OCI-LY1 (cell line): ENCODE measurements around the gene MLLT6.

Source experiments
- H2AFZ ChIP-seq: fragments of 200-600 bp; sonication (generic), shearing (Covaris generic); 2 replicates; pipeline ENCODE4 v1.6.0; 2014; ENCODE audit warnings: antibody characterized with exemption, mild to moderate bottlenecking, low read length
- H3F3A ChIP-seq: fragments of 200-600 bp; sonication (generic), shearing (Covaris generic); 2 replicates; pipeline ENCODE4 v1.6.0; 2014; ENCODE audit warnings: mild to moderate bottlenecking, antibody characterized with exemption, low read length, moderate library complexity; ENCODE audit not compliant: insufficient read depth
- H3K27ac ChIP-seq: fragments of 200-600 bp; sonication (generic); 2 replicates; pipeline ENCODE4 v1.5.1; 2014; ENCODE audit warnings: low read length, mixed run types, mild to moderate bottlenecking, low read depth; ENCODE audit not compliant: poor library complexity, severe bottlenecking
- H3K27me3 ChIP-seq: fragments of 200-600 bp; sonication (generic); 2 replicates; pipeline ENCODE4 v1.6.0; 2014; ENCODE audit warnings: antibody characterized with exemption, mild to moderate bottlenecking, low read length, moderate library complexity; ENCODE audit not compliant: insufficient read depth
- H3K36me3 ChIP-seq: fragments of 200-600 bp; sonication (generic); 2 replicates; pipeline ENCODE4 v1.6.1; 2014; ENCODE audit warnings: mild to moderate bottlenecking, antibody characterized with exemption, low read length, moderate library complexity, mixed read lengths; ENCODE audit not compliant: insufficient read depth
- H3K4me1 ChIP-seq: fragments of 200-600 bp; sonication (generic); 2 replicates; pipeline ENCODE4 v1.5.1; 2014; ENCODE audit warnings: mild to moderate bottlenecking, low read length, moderate library complexity; ENCODE audit not compliant: insufficient read depth, severe bottlenecking
- H3K4me2 ChIP-seq: fragments of 200-600 bp; sonication (generic), shearing (Covaris generic); 2 replicates; pipeline ENCODE4 v1.6.1; 2014; ENCODE audit warnings: low read length
- H3K4me3 ChIP-seq: fragments of 200-600 bp; sonication (generic); 2 replicates; pipeline ENCODE4 v1.5.1; 2014; ENCODE audit warnings: low read length, low read depth, mild to moderate bottlenecking, mixed read lengths; ENCODE audit not compliant: poor library complexity, severe bottlenecking
- H3K79me2 ChIP-seq: fragments of 200-600 bp; shearing (Covaris generic); 2 replicates; pipeline ENCODE4 v1.6.1; 2016; ENCODE audit warnings: mixed run types, low read length, mixed read lengths; ENCODE audit not compliant: insufficient read depth
- H3K9ac ChIP-seq: fragments of 200-600 bp; sonication (generic), shearing (Covaris generic); 2 replicates; pipeline ENCODE4 v1.6.1; 2014; ENCODE audit warnings: mild to moderate bottlenecking, low read length, mixed read lengths
- H3K9me2 ChIP-seq: fragments of 200-600 bp; sonication (generic), shearing (Covaris generic); 2 replicates; pipeline ENCODE4 v1.6.1; 2014; ENCODE audit warnings: low read depth, mild to moderate bottlenecking, low read length, mixed read lengths
- H3K9me3 ChIP-seq: fragments of 200-600 bp; shearing (Covaris generic); 2 replicates; pipeline ENCODE4 v1.6.1; 2014; ENCODE audit warnings: low read length, mixed read lengths
- H4K20me1 ChIP-seq: fragments of 200-600 bp; sonication (generic), shearing (Covaris generic); 2 replicates; pipeline ENCODE4 v1.6.0; 2016; ENCODE audit warnings: mild to moderate bottlenecking, low read length; ENCODE audit not compliant: insufficient read depth
- EZH2 ChIP-seq: fragments of 200-600 bp; sonication (generic), shearing (Covaris generic); IDR thresholded peaks from 2 replicates; pipeline ENCODE4 v1.8.0; 2017; ENCODE audit warnings: borderline replicate concordance, mixed run types, mild to moderate bottlenecking, antibody characterized with exemption, low read length, moderate library complexity, mixed read lengths
- TF ChIP-seq, protein P1 (sequence below): fragments of 200-600 bp; sonication (generic), shearing (Covaris generic); IDR thresholded peaks from 2 replicates; pipeline ENCODE4 v1.5.1; 2017; ENCODE audit warnings: mild to moderate bottlenecking, antibody characterized with exemption, low read length, moderate library complexity, mixed read lengths

MLLT6 gene

DNA sequence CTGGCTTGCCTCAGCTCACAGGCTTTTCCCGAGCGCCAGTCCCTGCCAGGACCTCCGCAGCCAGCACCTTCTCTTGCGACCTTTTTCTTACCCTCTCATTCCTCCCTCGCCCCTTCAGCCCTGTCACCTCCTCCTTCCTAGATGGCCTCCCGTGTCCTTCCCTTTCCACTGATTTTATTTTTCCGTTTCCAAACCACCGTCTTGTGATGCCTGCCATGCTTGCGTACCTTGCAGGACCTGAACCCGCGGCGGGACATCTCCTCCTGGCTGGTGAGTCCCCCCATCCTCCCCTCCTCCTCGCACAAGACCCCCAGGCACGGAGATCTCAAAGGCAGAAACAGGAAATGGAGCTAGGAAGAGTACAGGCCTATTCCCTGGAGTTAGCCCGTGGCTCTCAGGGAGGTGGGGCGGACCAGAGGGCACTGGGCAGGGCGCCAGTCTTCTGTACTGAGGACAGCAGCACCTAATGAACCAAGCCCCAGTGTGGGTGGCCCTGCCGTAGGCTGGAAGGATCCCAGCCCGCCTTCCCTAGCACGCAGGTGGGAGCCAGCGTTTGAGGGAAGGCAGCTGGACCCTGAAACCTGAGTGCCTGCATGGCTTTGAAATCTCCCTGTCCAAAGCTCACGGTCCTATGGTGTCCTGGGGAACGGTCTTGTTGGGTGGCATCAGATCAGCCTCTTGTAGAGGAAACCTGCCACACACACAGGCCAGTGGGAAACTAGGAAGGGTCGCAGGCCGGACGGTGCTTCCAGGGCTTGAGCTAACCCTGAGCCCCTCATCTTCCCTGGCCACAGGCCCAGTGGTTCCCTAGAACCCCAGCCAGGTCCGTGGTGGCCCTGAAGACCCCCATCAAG is 25.7 kb downstream of the MLLT6 start:
- Histone ChIP-seq H4K20me1 (no peaks in the 10 kb centered on the region), H3K36me3 (no peaks in the 10 kb centered on the region), H3K4me3 (peak overlapping the region; percentile 75), H3K27me3 (0 out of 2 replicates have a peak, but pooled peaks cover 1% of the 10 kb centered on the region), H3K9me3 (no peaks in the 10 kb centered on the region), H2AFZ (no peak overlapping the region), H3K9ac (peak overlapping the region; percentile 89), H3K9me2 (no peaks in the 10 kb centered on the region), H3K4me2 (peak overlapping the region; percentile 85), H3K79me2 (no peaks in the 10 kb centered on the region), H3F3A (peaks cover 9% of the 10 kb centered on the region; the same call in 1 of the 2 replicates), H3K4me1 (peaks cover 47% of the 10 kb centered on the region), H3K27ac (peak overlapping the region; percentile 42)
- TF ChIP-seq EZH2 = no peak
- TF ChIP-seq, protein P1, sequence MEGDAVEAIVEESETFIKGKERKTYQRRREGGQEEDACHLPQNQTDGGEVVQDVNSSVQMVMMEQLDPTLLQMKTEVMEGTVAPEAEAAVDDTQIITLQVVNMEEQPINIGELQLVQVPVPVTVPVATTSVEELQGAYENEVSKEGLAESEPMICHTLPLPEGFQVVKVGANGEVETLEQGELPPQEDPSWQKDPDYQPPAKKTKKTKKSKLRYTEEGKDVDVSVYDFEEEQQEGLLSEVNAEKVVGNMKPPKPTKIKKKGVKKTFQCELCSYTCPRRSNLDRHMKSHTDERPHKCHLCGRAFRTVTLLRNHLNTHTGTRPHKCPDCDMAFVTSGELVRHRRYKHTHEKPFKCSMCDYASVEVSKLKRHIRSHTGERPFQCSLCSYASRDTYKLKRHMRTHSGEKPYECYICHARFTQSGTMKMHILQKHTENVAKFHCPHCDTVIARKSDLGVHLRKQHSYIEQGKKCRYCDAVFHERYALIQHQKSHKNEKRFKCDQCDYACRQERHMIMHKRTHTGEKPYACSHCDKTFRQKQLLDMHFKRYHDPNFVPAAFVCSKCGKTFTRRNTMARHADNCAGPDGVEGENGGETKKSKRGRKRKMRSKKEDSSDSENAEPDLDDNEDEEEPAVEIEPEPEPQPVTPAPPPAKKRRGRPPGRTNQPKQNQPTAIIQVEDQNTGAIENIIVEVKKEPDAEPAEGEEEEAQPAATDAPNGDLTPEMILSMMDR = no peak

DNA sequence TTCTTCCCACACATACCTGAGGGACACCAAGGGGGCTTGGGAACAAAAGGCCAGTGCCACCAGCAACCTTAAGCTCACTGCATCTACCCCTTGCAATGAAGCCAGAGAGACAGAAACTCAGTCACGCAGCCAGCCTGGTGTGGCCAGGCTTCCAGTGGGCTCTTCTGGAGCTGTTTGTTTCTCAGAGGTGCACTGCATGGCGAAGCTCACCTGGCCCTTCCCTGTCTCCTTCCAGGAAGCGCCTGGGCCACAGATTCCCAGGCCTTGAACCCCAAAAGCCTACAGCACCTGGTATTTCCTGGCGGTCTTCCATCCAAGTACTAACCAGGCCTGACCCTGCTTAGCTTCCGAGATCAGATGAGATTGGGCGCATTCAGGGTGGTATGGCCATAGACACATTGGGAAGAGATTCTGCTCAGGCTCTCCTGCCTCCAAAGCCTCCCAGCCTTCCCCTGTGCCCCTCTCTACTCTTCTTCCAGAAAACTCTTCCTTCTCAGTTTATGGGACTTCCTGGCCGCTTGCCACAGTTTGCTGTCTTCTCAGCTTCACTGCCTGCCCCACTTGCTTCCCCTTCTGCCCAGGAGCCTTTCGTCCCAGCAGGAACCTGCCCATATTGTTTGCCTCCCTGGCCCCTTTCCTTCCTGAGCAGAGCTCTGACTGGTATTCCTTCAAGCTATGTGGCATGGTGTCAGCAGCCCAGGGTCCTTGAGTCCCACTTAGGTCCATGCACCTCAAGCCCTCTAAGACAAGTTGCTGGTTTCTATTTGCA is 26.6 kb downstream of the MLLT6 start:
- H3F3A ChIP-seq = peaks cover 9% of the 10 kb centered on the region; the same call in 1 of the 2 replicates
- peak overlapping the region; percentile 85 for H3K4me2 ChIP-seq
- H3K4me1 ChIP-seq = peaks cover 47% of the 10 kb centered on the region
- no peak overlapping the region for H3K27ac ChIP-seq
- H3K4me3 ChIP-seq = peak overlapping the region; percentile 75
- no peaks in the 10 kb centered on the region for H3K79me2 ChIP-seq
- H3K27me3 ChIP-seq = 0 out of 2 replicates have a peak, but pooled peaks cover 4% of the 10 kb centered on the region
- H3K9me3 ChIP-seq = no peaks in the 10 kb centered on the region
- no peaks in the 10 kb centered on the region for H4K20me1 ChIP-seq
- TF ChIP-seq, protein P1 = no peak
- no peak for TF ChIP-seq EZH2
- H2AFZ ChIP-seq = no peak overlapping the region
- no peaks in the 10 kb centered on the region for H3K9me2 ChIP-seq
- H3K9ac ChIP-seq = peak overlapping the region; percentile 89
- H3K36me3 ChIP-seq = no peaks in the 10 kb centered on the region

DNA sequence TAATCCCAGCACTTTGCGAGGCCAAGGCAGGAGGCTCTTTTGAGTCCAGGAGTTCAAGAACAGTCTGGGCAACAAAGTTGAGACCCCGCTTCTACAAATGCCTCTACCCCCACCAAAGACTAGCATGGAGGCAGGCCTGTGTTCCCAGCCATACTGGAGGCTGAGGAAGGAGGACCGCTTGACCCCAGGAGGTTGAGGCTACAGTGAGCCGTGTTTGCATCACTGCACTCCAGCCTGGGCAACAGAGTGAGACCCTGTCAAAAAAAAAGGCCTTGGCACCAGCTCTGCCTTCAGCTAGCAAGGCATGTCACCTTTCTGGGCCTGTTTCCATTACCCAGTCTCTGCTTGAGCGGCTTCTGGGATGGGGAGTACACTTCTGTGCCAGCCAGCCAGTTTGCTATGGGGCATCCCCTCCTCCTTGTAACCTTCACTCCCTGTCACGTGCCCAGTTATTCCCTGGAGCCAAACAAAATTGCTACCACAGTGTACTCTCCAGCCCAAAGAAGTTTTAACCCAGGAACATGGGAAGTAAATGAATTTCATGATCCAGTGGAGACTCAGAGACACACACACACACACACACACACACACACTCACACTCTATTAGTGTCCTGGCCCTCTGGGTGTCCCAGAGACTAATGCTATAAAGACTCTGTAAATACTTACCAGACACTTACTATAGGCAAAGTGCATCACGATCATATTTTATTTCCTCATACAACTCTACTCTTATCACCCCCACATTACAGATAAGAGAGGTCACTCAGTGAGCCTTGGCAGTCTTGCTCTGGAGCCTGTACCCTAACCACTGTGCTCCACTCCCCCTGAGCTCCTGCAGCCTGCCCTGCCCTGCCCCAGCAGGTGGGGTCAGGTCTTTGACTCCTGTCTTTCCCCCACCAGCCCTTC is 27.6 kb downstream of the MLLT6 start:
- H3K4me3 ChIP-seq = no peak overlapping the region

More for the DNA sequence above, 27.6 kb downstream of the MLLT6 start:
- H2AFZ ChIP-seq = no peak overlapping the region
- TF ChIP-seq, protein P1 = no peak
- no peak for TF ChIP-seq EZH2
- H3K4me2 ChIP-seq = no peak overlapping the region
- no peaks in the 10 kb centered on the region for H3K79me2 ChIP-seq
- no peaks in the 10 kb centered on the region for H3K9me2 ChIP-seq
- H3K27me3 ChIP-seq = 0 out of 2 replicates have a peak, but pooled peaks cover 4% of the 10 kb centered on the region
- no peaks in the 10 kb centered on the region for H4K20me1 ChIP-seq
- no peak overlapping the region for H3K27ac ChIP-seq
- H3K9ac ChIP-seq = no peak overlapping the region
- no peaks in the 10 kb centered on the region for H3K9me3 ChIP-seq
- peaks cover 47% of the 10 kb centered on the region for H3K4me1 ChIP-seq
- H3K36me3 ChIP-seq = no peaks in the 10 kb centered on the region
- peaks cover 9% of the 10 kb centered on the region; the same call in 1 of the 2 replicates for H3F3A ChIP-seq
